CD4-positive, alpha-beta T cell treated with Interleukin-21 for 1 hour (primary cell): ENCODE results near the gene GOLGA6D.
"Not testable (repeated sequence)": the region's sequence is repeated elsewhere in the genome, so short reads cannot be mapped to it uniquely, and the experiment has no call there.

ENCODE experiments used
- DNase-seq: peaks from one replicate; pipeline ENCODE4 v3.0.0-alpha.2; 2020

GOLGA6D gene

DNA sequence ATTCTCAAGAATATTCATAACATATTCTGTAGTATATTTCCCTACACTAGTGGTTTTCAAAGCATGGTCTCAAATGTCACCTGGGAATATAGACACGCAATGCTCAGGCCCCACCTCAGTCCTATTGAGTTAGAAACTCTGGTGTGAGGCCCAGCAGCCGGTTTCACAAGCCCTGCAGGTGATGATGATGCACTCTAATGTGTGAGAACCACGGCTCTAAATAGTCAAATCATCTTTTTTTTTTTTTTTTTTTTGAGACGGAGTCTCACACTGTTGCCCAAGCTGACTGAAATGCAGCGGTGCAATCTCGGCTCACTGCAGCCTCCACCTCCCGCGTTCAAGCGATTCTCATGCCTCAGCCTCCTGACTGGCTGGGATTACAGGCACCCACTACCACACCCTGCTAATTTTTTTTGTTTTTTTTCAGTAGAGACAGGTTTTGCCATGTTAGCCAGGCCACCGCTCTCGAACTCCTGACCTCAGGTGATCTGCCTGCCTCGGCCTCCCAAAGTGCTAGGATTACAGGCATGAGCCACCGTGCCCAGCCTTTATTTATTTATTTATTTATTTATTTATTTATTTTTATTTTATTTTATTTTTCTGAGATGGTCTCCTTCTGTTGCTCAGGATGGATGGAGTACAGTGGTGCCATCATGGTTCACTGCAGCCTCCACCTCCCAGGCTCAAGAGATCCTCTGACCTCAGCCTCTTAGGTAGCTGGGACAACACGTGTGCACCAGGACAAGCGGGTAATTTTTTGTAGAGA, 51.2 kb downstream of the GOLGA6D start:
- not testable (repeated sequence) for DNase-seq

GRCh38 chr15:75335313-75335704, 52.7 kb downstream of the GOLGA6D start:
- DNase-seq, result no peak

- DNase-seq, result peak; percentile 78
Measured at GRCh38 chr15:75335705-75336355, 53.2 kb downstream of the GOLGA6D start, which contains the start of gene COMMD4. Gene COMMD4 (plus strand): TSS chr15:75336063. CDS start chr15:75336090, 27 bp downstream.

DNA sequence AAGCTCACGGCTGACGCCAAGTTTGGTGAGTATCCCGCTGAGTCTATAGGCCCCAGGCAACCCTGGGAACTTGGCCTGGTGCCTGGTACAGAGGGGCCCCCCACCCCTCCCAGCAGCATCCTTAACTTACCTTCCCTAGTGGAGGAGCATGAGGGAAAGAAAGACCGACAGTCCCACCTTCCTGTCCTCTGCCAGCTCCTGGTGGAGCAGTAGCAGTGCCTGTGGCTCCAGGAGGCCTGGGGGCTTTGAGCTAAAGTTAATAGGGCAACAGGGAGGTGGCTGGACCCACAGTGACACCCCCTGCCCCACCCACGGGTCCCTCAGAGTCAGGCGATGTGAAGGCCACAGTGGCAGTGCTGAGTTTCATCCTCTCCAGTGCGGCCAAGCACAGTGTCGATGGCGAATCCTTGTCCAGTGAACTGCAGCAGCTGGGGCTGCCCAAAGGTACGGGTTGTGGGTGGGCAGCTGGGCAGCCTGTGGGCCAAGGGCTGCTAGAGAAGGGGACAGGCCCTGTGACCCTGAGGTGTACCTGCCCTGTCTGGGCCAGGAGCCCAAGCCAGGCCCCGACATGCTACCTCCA, 56.1 kb downstream of the GOLGA6D start:
- DNase-seq, result no peak

- no peak for DNase-seq
Measured at GRCh38 chr15:75339531-75340240, 57.1 kb downstream of the GOLGA6D start.

DNA sequence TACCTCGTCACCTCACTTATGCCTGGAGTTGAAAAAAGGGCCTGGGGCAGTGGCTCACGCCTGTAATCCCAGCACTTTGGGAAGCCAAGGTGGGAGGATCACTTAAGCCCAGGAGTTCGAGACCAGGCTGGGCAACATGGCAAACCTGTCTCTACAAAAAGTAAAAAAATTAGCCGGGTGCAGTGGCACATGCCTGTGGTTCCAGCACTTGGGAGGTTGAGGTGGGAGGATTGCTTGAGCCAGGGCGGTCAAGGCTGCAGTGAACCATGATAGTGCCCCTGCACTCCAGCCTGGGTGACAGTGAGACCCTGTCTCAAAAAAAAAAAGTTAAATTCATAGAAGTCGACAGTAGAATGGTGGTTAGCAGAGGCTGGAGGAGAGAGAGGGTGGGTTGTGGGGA, 59.6 kb downstream of the GOLGA6D start:
- DNase-seq, result no peak

GRCh38 chr15:75343953-75344352, 61.3 kb downstream of the GOLGA6D start:
- DNase-seq, result not testable (repeated sequence)
